Thyroid gland (tissue), 4 donors: ENCODE measurements around the gene NAA16.

Experiments used
- CTCF ChIP-seq, 6 experiments: fragments of 200-600 bp in 3 of 6; fragments of 450-650 bp in 3 of 6; sonication (generic) in 3 of 6; IDR thresholded peaks; one replicate each; pipeline ENCODE4 v1.5.1; 2016 to 2019; ENCODE audit warnings: antibody characterized with exemption in 6 of 6, mild to moderate bottlenecking in 2 of 6, inconsistent platforms in 1 of 6, moderate library complexity in 1 of 6
- POLR2A ChIP-seq, 2 donors: fragments of 450-650 bp; IDR thresholded peaks; one replicate each; pipeline ENCODE4 v1.6.1; 2017; ENCODE audit warnings: antibody characterized with exemption in 2 of 2, mild to moderate bottlenecking in 2 of 2, moderate library complexity in 1 of 2

GRCh38 chr13:41426047-41426446, 115.0 kb downstream of the NAA16 start:
- no peak for TF ChIP-seq CTCF (IDR thresholded peaks at IDR 0.05)
- TF ChIP-seq POLR2A (IDR thresholded peaks at IDR 0.05): no peak
